H1 (cell line): Measurements from ENCODE around the gene DPP10. TPM values are rescaled to one million over a fixed set of nuclear protein-coding genes. Genes with fewer than 3 reads are reported as not detected.

Experiments used
- CTCF ChIA-PET: fragments of 300-600 bp; sonication (Branson Sonifier 250); formaldehyde crosslinking; loops from one replicate; lab custom pipeline; 2021; ENCODE audit not compliant: partially characterized antibody; lab: Charles Lee
- POLR2A ChIA-PET: fragments of 300-600 bp; sonication (Branson Sonifier 250); formaldehyde crosslinking; loops from one replicate; lab custom pipeline; 2021; ENCODE audit warnings: inconsistent platforms; ENCODE audit not compliant: partially characterized antibody; lab: Charles Lee
- DNase-seq, 2 experiments: peaks; one replicate each; pipeline versions ENCODE4 v3.0.0 to v3.0.0-alpha.2; 2010 to 2022; ENCODE audit warnings: low spot score in 2 of 2, low read depth in 1 of 2, mixed read lengths in 1 of 2
- FAIRE-seq: peaks from 2 replicates; lab custom pipeline; 2011; peaks lifted over from hg19 to GRCh38; lab: Jason Lieb, UNC
- H2AFZ ChIP-seq: 2 replicates; pipeline ENCODE4 v1.8.1; 2012; ENCODE audit warnings: low read length, inconsistent platforms
- H2AK5ac ChIP-seq: 2 replicates; pipeline ENCODE4 v1.6.1; 2013; ENCODE audit warnings: low read depth, low read length
- H2BK120ac ChIP-seq: replicated peaks from 2 replicates; pipeline ENCODE3; 2013; ENCODE audit warnings: low read depth, low read length, inconsistent platforms
- H2BK12ac ChIP-seq: 2 replicates; pipeline ENCODE4 v1.6.1; 2013; ENCODE audit warnings: low read depth, low read length
- H2BK15ac ChIP-seq: 2 replicates; pipeline ENCODE4 v1.6.1; 2013; ENCODE audit warnings: low read length
- H2BK20ac ChIP-seq: 2 replicates; pipeline ENCODE4 v1.6.1; 2013; ENCODE audit warnings: low read length
- H2BK5ac ChIP-seq: 2 replicates; pipeline ENCODE4 v1.6.1; 2013; ENCODE audit warnings: low read depth, low read length
- H3K14ac ChIP-seq: 2 replicates; pipeline ENCODE4 v1.6.1; 2013; ENCODE audit warnings: inconsistent platforms; ENCODE audit not compliant: insufficient read length
- H3K18ac ChIP-seq: 2 replicates; pipeline ENCODE4 v1.6.1; 2013; ENCODE audit warnings: low read length; ENCODE audit errors: extremely low read depth
- H3K23ac ChIP-seq: 2 replicates; pipeline ENCODE4 v1.6.1; 2013; ENCODE audit warnings: inconsistent platforms; ENCODE audit not compliant: insufficient read length
- H3K23me2 ChIP-seq: 2 replicates; pipeline ENCODE4 v1.6.1; 2013; ENCODE audit warnings: low read depth, low read length
- H3K27ac ChIP-seq: 2 replicates; pipeline ENCODE4 v1.6.1; 2011; ENCODE audit warnings: low read depth, low read length, inconsistent platforms
- H3K27me3 ChIP-seq, 4 experiments: replicated peaks in 1 of 4; 1 replicate in 1 of 4; 2 replicates in 3 of 4; pipeline versions ENCODE4 v1.6.1 to v1.8.1; 2011 to 2013; ENCODE audit warnings: low read length in 3 of 4, mild to moderate bottlenecking in 3 of 4, inconsistent platforms in 2 of 4, mixed read lengths in 2 of 4, moderate library complexity in 1 of 4; ENCODE audit not compliant: control insufficient read depth in 3 of 4, insufficient read depth in 3 of 4; ENCODE audit errors: extremely low read depth in 1 of 4
- H3K36me3 ChIP-seq, 4 experiments: 2 replicates each; pipeline versions ENCODE4 v1.6.1 to v1.8.1; 2011 to 2013; ENCODE audit warnings: mild to moderate bottlenecking in 4 of 4, low read length in 3 of 4, moderate library complexity in 2 of 4, control low read depth in 1 of 4, inconsistent platforms in 1 of 4; ENCODE audit not compliant: insufficient read depth in 4 of 4, control insufficient read depth in 2 of 4
- H3K4ac ChIP-seq: replicated peaks from 2 replicates; pipeline ENCODE3; 2013; ENCODE audit warnings: low read length, low read depth, mixed read lengths, inconsistent platforms; ENCODE audit not compliant: insufficient read length
- H3K4me1 ChIP-seq, 4 experiments: replicated peaks in 1 of 4; 1 replicate in 1 of 4; 2 replicates in 3 of 4; pipeline versions ENCODE4 v1.6.1 to v1.8.1; 2011 to 2013; ENCODE audit warnings: low read length in 3 of 4, inconsistent platforms in 2 of 4, mixed read lengths in 1 of 4; ENCODE audit not compliant: insufficient read depth in 4 of 4, control insufficient read depth in 3 of 4
- H3K4me2 ChIP-seq, 2 experiments: 2 replicates each; pipeline versions ENCODE4 v1.6.1 to v1.8.1; 2011 to 2013; ENCODE audit warnings: low read depth in 2 of 2, low read length in 2 of 2, control low read depth in 1 of 2, inconsistent platforms in 1 of 2, mild to moderate bottlenecking in 1 of 2; ENCODE audit not compliant: insufficient read depth in 1 of 2
- H3K4me3 ChIP-seq, 4 experiments: fragments of 200-600, 300-600 bp in 1 of 4; sonication (generic), shearing (Covaris generic), sonication (Bioruptor Twin) in 1 of 4; 2 replicates each; pipeline versions ENCODE4 v1.5.1 to v1.8.1; 2011 to 2016; ENCODE audit warnings: low read length in 4 of 4, low read depth in 3 of 4, control low read depth in 2 of 4, inconsistent platforms in 2 of 4, mild to moderate bottlenecking in 2 of 4, mixed read lengths in 1 of 4, moderate library complexity in 1 of 4; ENCODE audit not compliant: insufficient read depth in 2 of 4; ENCODE audit errors: extremely low read depth in 1 of 4
- H3K56ac ChIP-seq: replicated peaks from 2 replicates; pipeline ENCODE3; 2013; ENCODE audit warnings: low read depth, mild to moderate bottlenecking, mixed read lengths, low read length, inconsistent platforms; ENCODE audit not compliant: insufficient read length
- H3K79me1 ChIP-seq: 2 replicates; pipeline ENCODE4 v1.6.1; 2013; ENCODE audit warnings: low read depth, low read length, control low read depth
- H3K79me2 ChIP-seq, 2 experiments: 2 replicates each; pipeline versions ENCODE4 v1.6.1 to v1.8.1; 2012 to 2013; ENCODE audit warnings: low read length in 2 of 2, mild to moderate bottlenecking in 2 of 2, inconsistent platforms in 1 of 2; ENCODE audit not compliant: insufficient read depth in 2 of 2, control insufficient read depth in 1 of 2
- H3K9ac ChIP-seq, 4 experiments: replicated peaks in 1 of 4; 1 replicate in 1 of 4; 2 replicates in 3 of 4; pipeline versions ENCODE4 v1.6.1 to v1.8.1; 2011 to 2013; ENCODE audit warnings: low read depth in 3 of 4, low read length in 3 of 4, control low read depth in 2 of 4, mild to moderate bottlenecking in 2 of 4, moderate library complexity in 2 of 4, inconsistent platforms in 1 of 4; ENCODE audit errors: extremely low read depth in 1 of 4
- H3K9me3 ChIP-seq, 2 experiments: 2 replicates each; pipeline versions ENCODE4 v1.6.1 to v1.8.1; 2012 to 2013; ENCODE audit warnings: mild to moderate bottlenecking in 2 of 2, moderate library complexity in 2 of 2, control low read depth in 1 of 2, inconsistent platforms in 1 of 2, low read depth in 1 of 2, low read length in 1 of 2, mixed read lengths in 1 of 2; ENCODE audit not compliant: insufficient read depth in 2 of 2
- H4K20me1 ChIP-seq, 2 experiments: replicated peaks in 1 of 2; 2 replicates each; pipeline versions ENCODE3 to v1.8.1; 2011 to 2013; ENCODE audit warnings: inconsistent platforms in 2 of 2, low read length in 2 of 2, mild to moderate bottlenecking in 1 of 2; ENCODE audit not compliant: insufficient read depth in 2 of 2, control insufficient read depth in 1 of 2
- H4K5ac ChIP-seq: 2 replicates; pipeline ENCODE4 v1.6.1; 2013; ENCODE audit warnings: low read length, low read depth, mixed read lengths, inconsistent platforms; ENCODE audit not compliant: insufficient read length
- H4K8ac ChIP-seq: 2 replicates; pipeline ENCODE4 v1.8.0; 2013; ENCODE audit warnings: mild to moderate bottlenecking, moderate library complexity, low read length, inconsistent platforms; ENCODE audit not compliant: insufficient read depth; ENCODE audit errors: extremely low read depth
- H4K91ac ChIP-seq: replicated peaks from 2 replicates; pipeline ENCODE3; 2013; ENCODE audit warnings: low read length, mixed read lengths, inconsistent platforms; ENCODE audit not compliant: insufficient read length
- CEBPB ChIP-seq: IDR thresholded peaks from 2 replicates; pipeline ENCODE4 v1.6.1; 2012; ENCODE audit warnings: low read depth, low read length
- EGR1 ChIP-seq: IDR thresholded peaks from 2 replicates; pipeline ENCODE4 v1.6.1; 2011; ENCODE audit warnings: low read depth, low read length, borderline replicate concordance
- EP300 ChIP-seq, 2 experiments: IDR thresholded peaks; 1 replicate in 1 of 2; 2 replicates in 1 of 2; pipeline ENCODE4 v1.6.1; 2011 to 2012; ENCODE audit warnings: low read depth in 2 of 2, low read length in 2 of 2, mild to moderate bottlenecking in 2 of 2, borderline replicate concordance in 1 of 2, inconsistent platforms in 1 of 2, moderate library complexity in 1 of 2
- FOSL1 ChIP-seq: IDR thresholded peaks from 2 replicates; pipeline ENCODE4 v1.6.1; 2011; ENCODE audit warnings: mild to moderate bottlenecking, low read depth, low read length, moderate library complexity; ENCODE audit not compliant: insufficient read depth
- HDAC2 ChIP-seq, 2 experiments: fragments of 300-600 bp in 1 of 2; sonication (generic) in 1 of 2; IDR thresholded peaks; 2 replicates each; pipeline ENCODE4 v1.6.1; 2011 to 2012; ENCODE audit warnings: low read depth in 2 of 2, low read length in 2 of 2, mild to moderate bottlenecking in 2 of 2, moderate library complexity in 2 of 2, borderline replicate concordance in 1 of 2, inconsistent platforms in 1 of 2
- POLR2A ChIP-seq, 2 experiments: IDR thresholded peaks; 1 replicate in 1 of 2; 2 replicates in 1 of 2; pipeline ENCODE4 v1.6.1; 2011; ENCODE audit warnings: low read depth in 2 of 2, low read length in 2 of 2, mild to moderate bottlenecking in 2 of 2; ENCODE audit errors: control extremely low read depth in 1 of 2
- POLR2AphosphoS5 ChIP-seq: IDR thresholded peaks from 2 replicates; pipeline ENCODE4 v1.6.1; 2011; ENCODE audit warnings: low read depth, low read length
- RAD21 ChIP-seq, 2 experiments: IDR thresholded peaks in 1 of 2; conservative IDR thresholded peaks in 1 of 2; 2 replicates each; pipeline ENCODE4 v1.6.1; 2011; ENCODE audit warnings: low read depth in 2 of 2, low read length in 2 of 2, improper control_type of control experiment in 1 of 2, inconsistent platforms in 1 of 2, mild to moderate bottlenecking in 1 of 2, moderate library complexity in 1 of 2
- RXRA ChIP-seq: IDR thresholded peaks from 2 replicates; pipeline ENCODE4 v1.6.1; 2011; ENCODE audit warnings: low read depth, mild to moderate bottlenecking, low read length, moderate library complexity; ENCODE audit not compliant: insufficient read depth
- SP4 ChIP-seq: IDR thresholded peaks from 2 replicates; pipeline ENCODE4 v1.6.1; 2012; ENCODE audit warnings: low read length, inconsistent platforms
- TAF7 ChIP-seq: optimal IDR thresholded peaks from 2 replicates; pipeline ENCODE3; 2011; ENCODE audit warnings: low read depth, mild to moderate bottlenecking, inconsistent platforms, low read length, moderate library complexity, borderline replicate concordance
- WGBS, 2 experiments: shearing (Covaris generic) in 1 of 2; methylation state at CpG; one replicate each; pipeline versions ENCODE4 v1.1.6 to v1.1.7; 2013 to 2015; ENCODE audit warnings: low lambda C conversion rate in 2 of 2, mixed read lengths in 2 of 2, inconsistent platforms in 1 of 2, low coverage in 1 of 2, missing lambda C conversion rate in 1 of 2; ENCODE audit not compliant: insufficient replicate concordance in 2 of 2, insufficient coverage in 1 of 2, insufficient read length in 1 of 2; ENCODE audit errors: extremely low coverage in 1 of 2, missing lambda C conversion rate in 1 of 2; 5-methylcytosine and 5-hydroxymethylcytosine counted together
- polyA plus RNA-seq, 7 experiments: library from polyadenylated mRNA; depleted of rRNA in 3 of 7; stranded (reverse) in 5 of 7; unstranded in 2 of 7; fragments of >200 nt in 5 of 7; fragments of 200-250 nt in 2 of 7; gene quantifications; 1 replicate in 5 of 7; 2 replicates in 1 of 7; 4 replicates in 1 of 7; pipeline versions ENCODE4 v1.2.1 to v1.2.3, GENCODE V29; 2011 to 2013; ENCODE audit warnings: missing spikeins in 2 of 7, mixed read lengths in 2 of 7
- total RNA-seq: library from RNA; stranded (reverse); fragmentation: NEBNext Ultra II Directional; extraction: Animal tissue kit (Norgen Biotek cat#: 25700); gene quantifications from 2 replicates; pipeline ENCODE4 v1.2.1, GENCODE V29; 2021
- TF ChIP-seq, protein P1 (sequence below), 3 experiments: IDR thresholded peaks; 1 replicate in 2 of 3; 2 replicates in 1 of 3; pipeline versions ENCODE4 v1.5.1 to v1.6.1; 2011; ENCODE audit warnings: low read length in 3 of 3, mild to moderate bottlenecking in 3 of 3, inconsistent platforms in 2 of 3, low read depth in 1 of 3, moderate library complexity in 1 of 3; ENCODE audit not compliant: insufficient read depth in 1 of 3; ENCODE audit errors: control extremely low read depth in 1 of 3

The DPP10 gene
- total and polyA plus RNA-seq, 2 of the 8 experiments (the other 6 are each of a cell fraction or from before 2014, with no cell fraction given) = 3.3 to 7.2 TPM

DNA sequence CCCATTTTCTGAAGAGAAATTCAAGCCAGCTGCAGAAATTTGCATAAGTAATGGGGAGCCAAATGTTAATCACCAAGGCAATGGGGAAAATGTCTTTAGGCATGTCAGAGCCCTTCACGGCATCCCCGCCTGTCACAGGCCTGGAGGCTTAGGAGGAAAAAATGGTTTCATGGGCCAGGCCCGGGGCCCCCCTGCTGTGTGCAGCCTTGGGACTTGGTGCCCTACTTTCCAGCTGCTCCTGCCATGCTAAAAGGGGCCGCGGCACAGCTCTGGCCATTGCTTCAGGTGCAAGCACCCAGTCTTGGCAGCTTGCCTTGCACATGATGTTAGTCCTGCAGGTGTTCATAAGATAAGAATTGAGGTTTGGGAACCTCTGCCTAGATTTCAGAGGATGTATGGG lies 1235.7 kb downstream of the DPP10 start:
- no peak overlapping the region for H3K4me2 ChIP-seq
- H3K56ac ChIP-seq = no peak overlapping the region
- no peak overlapping the region for H3K23ac ChIP-seq
- H3K9ac ChIP-seq = no peak overlapping the region
- no peaks in the 10 kb centered on the region for H3K4me1 ChIP-seq
- POLR2A ChIA-PET = no interaction called here
- H2BK20ac ChIP-seq = no peak overlapping the region
- H2BK120ac ChIP-seq = no peak overlapping the region
- H3K18ac ChIP-seq = no peak overlapping the region
- no peaks in the 10 kb centered on the region for H3K79me1 ChIP-seq
- no peaks in the 10 kb centered on the region; a peak in 2 of 8 replicates for H3K36me3 ChIP-seq
- CTCF ChIA-PET = no interaction called here
- no peak overlapping the region for H3K4ac ChIP-seq
- no peak overlapping the region for H2AK5ac ChIP-seq
- H3K27me3 ChIP-seq = no peaks in the 10 kb centered on the region
- peak in 1 of 2 experiments; percentile 48 for DNase-seq
- H2AFZ ChIP-seq = no peak overlapping the region
- no peak overlapping the region for H2BK5ac ChIP-seq
- no peak overlapping the region for H4K8ac ChIP-seq
- H3K27ac ChIP-seq = no peak overlapping the region
- no peak overlapping the region for H2BK15ac ChIP-seq
- H3K9me3 ChIP-seq = peaks cover 17% of the 10 kb centered on the region in 2 experiments
- no peak overlapping the region for H3K14ac ChIP-seq
- FAIRE-seq = no peak
- H3K79me2 ChIP-seq = no peaks in the 10 kb centered on the region
- H3K4me3 ChIP-seq = no peak overlapping the region
- H4K5ac ChIP-seq = no peak overlapping the region
- no peaks in the 10 kb centered on the region for H4K20me1 ChIP-seq
- no peak overlapping the region for H4K91ac ChIP-seq
- H3K23me2 ChIP-seq = no peaks in the 10 kb centered on the region
- WGBS, 2 experiments = 100% methylated on average over 5 of the region's 5 CpGs; no CpG with 5 or more reads in 1 of the 2 experiments
- no peak overlapping the region for H2BK12ac ChIP-seq
- TF ChIP-seq SP4 (no peak), RXRA (no peak), CEBPB (no peak), EGR1 (no peak), RAD21 (IDR thresholded peaks at IDR 0.05 in 1 of 2, conservative IDR thresholded peaks at IDR 0.05 in 1 of 2; ENCODE audit: low read depth in 2 of 2, low read length in 2 of 2) (no peak), FOSL1 (no peak), TAF7 (no peak), POLR2AphosphoS5 (no peak), HDAC2 (IDR thresholded peaks at IDR 0.05; ENCODE audit: borderline replicate concordance in 1 of 2, low read depth in 2 of 2, low read length in 2 of 2) (no peak), EP300 (IDR thresholded peaks at IDR 0.05; ENCODE audit: borderline replicate concordance in 1 of 2, low read depth in 2 of 2, low read length in 2 of 2) (no peak), POLR2A (IDR thresholded peaks at IDR 0.05; ENCODE audit: control extremely low read depth in 1 of 2, low read depth in 2 of 2, low read length in 2 of 2) (no peak)
- TF ChIP-seq, protein P1, sequence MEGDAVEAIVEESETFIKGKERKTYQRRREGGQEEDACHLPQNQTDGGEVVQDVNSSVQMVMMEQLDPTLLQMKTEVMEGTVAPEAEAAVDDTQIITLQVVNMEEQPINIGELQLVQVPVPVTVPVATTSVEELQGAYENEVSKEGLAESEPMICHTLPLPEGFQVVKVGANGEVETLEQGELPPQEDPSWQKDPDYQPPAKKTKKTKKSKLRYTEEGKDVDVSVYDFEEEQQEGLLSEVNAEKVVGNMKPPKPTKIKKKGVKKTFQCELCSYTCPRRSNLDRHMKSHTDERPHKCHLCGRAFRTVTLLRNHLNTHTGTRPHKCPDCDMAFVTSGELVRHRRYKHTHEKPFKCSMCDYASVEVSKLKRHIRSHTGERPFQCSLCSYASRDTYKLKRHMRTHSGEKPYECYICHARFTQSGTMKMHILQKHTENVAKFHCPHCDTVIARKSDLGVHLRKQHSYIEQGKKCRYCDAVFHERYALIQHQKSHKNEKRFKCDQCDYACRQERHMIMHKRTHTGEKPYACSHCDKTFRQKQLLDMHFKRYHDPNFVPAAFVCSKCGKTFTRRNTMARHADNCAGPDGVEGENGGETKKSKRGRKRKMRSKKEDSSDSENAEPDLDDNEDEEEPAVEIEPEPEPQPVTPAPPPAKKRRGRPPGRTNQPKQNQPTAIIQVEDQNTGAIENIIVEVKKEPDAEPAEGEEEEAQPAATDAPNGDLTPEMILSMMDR (IDR thresholded peaks at IDR 0.05; ENCODE audit: control extremely low read depth in 1 of 3, insufficient read depth in 1 of 3, low read depth in 1 of 3, low read length in 3 of 3) = no peak
